Transverse colon (tissue), 4 donors: ENCODE measurements around the gene TOLLIP. TPM values are rescaled to one million over a fixed set of nuclear protein-coding genes. Genes with fewer than 3 reads are reported as not detected.
"Not testable (repeated sequence)": the region's sequence is repeated elsewhere in the genome, so short reads cannot be mapped to it uniquely, and the experiment has no call there.

Experiments used
- DNase-seq: peaks from one replicate; pipeline ENCODE4 v3.0.0-alpha.2; 2019
- H3K27ac ChIP-seq, 4 donors: fragments of 200-600 bp; sonication (generic); 2 replicates each; pipeline ENCODE4 v1.5.1; 2016 to 2018; ENCODE audit warnings: inconsistent platforms in 4 of 4
- H3K27me3 ChIP-seq: fragments of 200-600 bp; sonication (generic); 2 replicates; pipeline ENCODE4 v1.5.1; 2017; ENCODE audit warnings: inconsistent platforms
- H3K36me3 ChIP-seq, 4 donors: fragments of 200-600 bp; sonication (generic); 2 replicates each; pipeline ENCODE4 v1.5.1; 2017 to 2019; ENCODE audit warnings: inconsistent platforms in 4 of 4
- H3K4me1 ChIP-seq, 4 donors: fragments of 200-600 bp; sonication (generic); 2 replicates each; pipeline ENCODE4 v1.5.1; 2017 to 2020; ENCODE audit warnings: inconsistent platforms in 4 of 4
- H3K4me3 ChIP-seq, 4 donors: fragments of 200-600 bp; sonication (generic); 1 replicate in 1 of 4; 2 replicates in 3 of 4; pipeline versions ENCODE4 v1.5.1 to v1.6.1; 2017 to 2019; ENCODE audit warnings: inconsistent platforms in 4 of 4
- H3K9me3 ChIP-seq, 2 donors: fragments of 200-600 bp; sonication (generic); 2 replicates each; pipeline ENCODE4 v1.5.1; 2017 to 2019; ENCODE audit warnings: inconsistent platforms in 2 of 2
- CTCF ChIP-seq, 5 experiments: fragments of 200-600 bp in 3 of 5; fragments of 450-650 bp in 2 of 5; sonication (generic) in 3 of 5; IDR thresholded peaks; 1 replicate in 2 of 5; 2 replicates in 3 of 5; pipeline ENCODE4 v1.5.1; 2016 to 2017; ENCODE audit warnings: antibody characterized with exemption in 5 of 5, inconsistent platforms in 3 of 5, mild to moderate bottlenecking in 2 of 5, moderate library complexity in 1 of 5
- EP300 ChIP-seq: sonication (generic); formaldehyde crosslinking; IDR thresholded peaks from one replicate; pipeline ENCODE4 v1.6.1; 2017; ENCODE audit warnings: antibody characterized with exemption, low read depth
- POLR2A ChIP-seq: fragments of 450-650 bp; IDR thresholded peaks from one replicate; pipeline ENCODE4 v1.6.1; 2016; ENCODE audit warnings: antibody characterized with exemption, mild to moderate bottlenecking, moderate library complexity
- POLR2AphosphoS5 ChIP-seq, 3 donors: sonication (generic); formaldehyde crosslinking; IDR thresholded peaks; one replicate each; pipeline ENCODE4 v1.6.1; 2016; ENCODE audit warnings: antibody characterized with exemption in 3 of 3
- WGBS, 2 donors: methylation state at CpG; one replicate each; pipeline ENCODE4 v1.1.5; 2018; ENCODE audit warnings: low coverage in 1 of 2; 5-methylcytosine and 5-hydroxymethylcytosine counted together
- in situ Hi-C, 4 donors: fragments of 200-750 bp; cut with MboI; loops; one replicate each; pipeline versions ENCODE4 v1.15.0 to v1.15.1; 2017; ENCODE audit warnings: low sequenced_read_pairs in 3 of 4, low pct_ligation_motif_present in 1 of 4, low pct_unique_long_range_greater_than_20kb in 1 of 4
- intact Hi-C: fragments of 100-400 bp; cut with DNase I; formaldehyde crosslinking; loops from one replicate; pipeline ENCODE4 v1.15.1; 2023; ENCODE audit warnings: low total_unique reads
- total RNA-seq, 4 donors: library from RNA; depleted of rRNA; stranded (reverse); fragments of >200 nt; gene quantifications; one replicate each; pipeline ENCODE4 v1.1.0, GENCODE V29; 2016

Gene TOLLIP
- total RNA-seq, 4 donors from 2014 or later: 25.9 to 132 (median 50.4) TPM

GRCh38 chr11:1270476-1270875 is 39.0 kb downstream of the TOLLIP start:
- WGBS, 2 donors: 87% methylated on average over 6 of the region's 10 CpGs; no CpG with 5 or more reads in 1 of the 2 donors
- H3K9me3 ChIP-seq: no peaks in the 10 kb centered on the region
- DNase-seq: no peak
- H3K27ac ChIP-seq: no peak overlapping the region
- H3K4me1 ChIP-seq: no peaks in the 10 kb centered on the region
- no peaks in the 10 kb centered on the region for H3K36me3 ChIP-seq
- no peaks in the 10 kb centered on the region for H3K27me3 ChIP-seq
- in situ Hi-C loops: no loop called here
- no peak for TF ChIP-seq EP300
- TF ChIP-seq CTCF (IDR thresholded peaks at IDR 0.05): no peak
- no peak for TF ChIP-seq POLR2A
- no peak for TF ChIP-seq POLR2AphosphoS5 (IDR thresholded peaks at IDR 0.05)
- no peak overlapping the region for H3K4me3 ChIP-seq
- intact Hi-C loops: loop anchor here (1.0 kb wide), 1 partner anchor 46 kb away; no protein-coding TSS in a partner anchor

GRCh38 chr11:1269957-1270356 is 39.5 kb downstream of the TOLLIP start:
- H3K9me3 ChIP-seq: no peaks in the 10 kb centered on the region
- H3K4me1 ChIP-seq: no peaks in the 10 kb centered on the region
- WGBS, 2 donors: 75 to 84% methylated on average over 3 to 4 of the region's 5 CpGs
- intact Hi-C loops: loop anchor here (1.0 kb wide), 1 partner anchor 46 kb away; no protein-coding TSS in a partner anchor
- DNase-seq: no peak
- no peaks in the 10 kb centered on the region for H3K27me3 ChIP-seq
- no peak overlapping the region for H3K4me3 ChIP-seq
- TF ChIP-seq EP300 (no peak), CTCF (IDR thresholded peaks at IDR 0.05) (no peak), POLR2AphosphoS5 (IDR thresholded peaks at IDR 0.05) (no peak), POLR2A (no peak)
- in situ Hi-C loops: no loop called here
- H3K27ac ChIP-seq: no peak overlapping the region
- H3K36me3 ChIP-seq: no peaks in the 10 kb centered on the region

- Histone ChIP-seq H3K36me3 (no peaks in the 10 kb centered on the region), H3K4me1 (peaks cover 8 to 15% (median 10%) of the 10 kb centered on the region in 4 donors), H3K27ac (no peak overlapping the region), H3K27me3 (no peaks in the 10 kb centered on the region), H3K9me3 (no peaks in the 10 kb centered on the region), H3K4me3 (no peak overlapping the region)
- 70 to 92% methylated on average over 7 to 9 of the region's 9 CpGs for WGBS, 2 donors
- intact Hi-C loops: no loop called here
- no peak for DNase-seq
- in situ Hi-C loops: no loop called here
- TF ChIP-seq POLR2AphosphoS5 (IDR thresholded peaks at IDR 0.05) (no peak), CTCF (IDR thresholded peaks at IDR 0.05) (no peak), EP300 (no peak), POLR2A (no peak)
These were observed 41.9 kb downstream of the TOLLIP start for GRCh38 chr11:1267441-1268100.

GRCh38 chr11:1266976-1267375 is 42.5 kb downstream of the TOLLIP start:
- WGBS, 2 donors: 83 to 87% methylated on average over 1 to 2 of the region's 2 CpGs
- intact Hi-C loops: not testable (repeated sequence)

GRCh38 chr11:1265480-1265879 is 44.0 kb downstream of the TOLLIP start:
- H3K36me3 ChIP-seq, in situ Hi-C loops, DNase-seq, H3K4me3 ChIP-seq, H3K9me3 ChIP-seq, H3K27me3 ChIP-seq, intact Hi-C loops, H3K27ac ChIP-seq: not testable (repeated sequence)
- H3K4me1 ChIP-seq: peaks cover 17 to 23% (median 21%) of the 10 kb centered on the region in 4 donors
- 94% methylated on average over 4 of the region's 4 CpGs; no CpG with 5 or more reads in 1 of the 2 donors for WGBS, 2 donors

More at GRCh38 chr11:1266976-1267375, 42.5 kb downstream of the TOLLIP start:
- H3K27me3 ChIP-seq, H3K9me3 ChIP-seq, H3K27ac ChIP-seq, H3K36me3 ChIP-seq, H3K4me3 ChIP-seq, DNase-seq, in situ Hi-C loops: not testable (repeated sequence)
- H3K4me1 ChIP-seq: peaks cover 13 to 19% (median 14%) of the 10 kb centered on the region in 4 donors
